Lower leg skin (tissue), 3 donors: ENCODE results near the gene BNC2.

Source experiments
- CTCF ChIP-seq, 3 donors: fragments of 450-650 bp; IDR thresholded peaks; one replicate each; pipeline ENCODE4 v1.5.1; 2016; ENCODE audit warnings: antibody characterized with exemption in 3 of 3, mild to moderate bottlenecking in 3 of 3, moderate library complexity in 2 of 3
- POLR2A ChIP-seq, 2 donors: fragments of 450-650 bp; IDR thresholded peaks; one replicate each; pipeline ENCODE4 v1.6.1; 2016 to 2017; ENCODE audit warnings: antibody characterized with exemption in 2 of 2, mild to moderate bottlenecking in 1 of 2, moderate library complexity in 1 of 2

DNA sequence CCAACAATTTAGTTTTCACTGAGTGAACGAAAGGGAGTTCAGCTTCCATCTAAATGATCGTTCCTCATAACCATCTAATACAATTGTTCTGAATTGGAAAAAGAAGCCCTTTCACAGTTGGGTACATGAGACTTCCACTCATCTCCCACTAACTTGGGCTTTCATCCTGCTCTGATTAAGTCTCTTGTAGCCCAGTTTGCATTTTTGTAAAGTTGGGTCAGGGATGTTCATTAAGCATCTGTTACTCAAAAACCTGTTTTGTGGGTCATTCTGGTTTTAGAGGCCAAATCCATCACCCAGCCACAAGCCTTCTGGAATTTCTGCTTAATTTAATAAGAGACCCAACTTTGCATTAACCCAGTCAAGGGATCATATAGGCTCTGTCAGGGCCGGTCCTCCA, 385.3 kb downstream of the BNC2 start:
- TF ChIP-seq CTCF (IDR thresholded peaks at IDR 0.05) (no peak), POLR2A (IDR thresholded peaks at IDR 0.05) (no peak)
